ENCODE data around the gene CNOT6L. TPM values are rescaled to one million over a fixed set of nuclear protein-coding genes. Genes with fewer than 3 reads are reported as not detected.

Gene CNOT6L
- total RNA-seq, 1 donor, result 16.4 TPM

DNA sequence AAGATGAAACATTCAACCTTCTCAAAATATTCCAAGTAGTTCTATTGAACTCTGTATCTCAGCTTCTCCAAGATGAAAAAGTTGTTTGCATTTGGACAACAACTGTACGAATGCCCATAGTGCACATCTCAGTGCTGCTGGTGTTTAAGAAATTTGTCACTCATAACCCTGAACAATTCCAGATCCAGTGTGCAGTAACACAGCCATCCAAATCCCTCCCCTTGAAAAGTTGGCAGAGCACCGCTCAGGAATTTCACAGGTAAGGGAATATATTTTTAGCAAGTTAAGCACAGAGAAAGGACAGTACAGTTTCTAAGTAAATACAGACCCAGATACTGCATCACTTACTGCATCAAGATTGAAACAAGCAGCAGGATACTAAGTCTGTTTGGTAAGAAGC is 104.7 kb downstream of the CNOT6L start:
- no peak for DNase-seq (ENCODE audit: low read depth)
- H3K4me3 ChIP-seq (ENCODE audit: low read depth, low read length), result no peak overlapping the region
- TF ChIP-seq, protein P1, sequence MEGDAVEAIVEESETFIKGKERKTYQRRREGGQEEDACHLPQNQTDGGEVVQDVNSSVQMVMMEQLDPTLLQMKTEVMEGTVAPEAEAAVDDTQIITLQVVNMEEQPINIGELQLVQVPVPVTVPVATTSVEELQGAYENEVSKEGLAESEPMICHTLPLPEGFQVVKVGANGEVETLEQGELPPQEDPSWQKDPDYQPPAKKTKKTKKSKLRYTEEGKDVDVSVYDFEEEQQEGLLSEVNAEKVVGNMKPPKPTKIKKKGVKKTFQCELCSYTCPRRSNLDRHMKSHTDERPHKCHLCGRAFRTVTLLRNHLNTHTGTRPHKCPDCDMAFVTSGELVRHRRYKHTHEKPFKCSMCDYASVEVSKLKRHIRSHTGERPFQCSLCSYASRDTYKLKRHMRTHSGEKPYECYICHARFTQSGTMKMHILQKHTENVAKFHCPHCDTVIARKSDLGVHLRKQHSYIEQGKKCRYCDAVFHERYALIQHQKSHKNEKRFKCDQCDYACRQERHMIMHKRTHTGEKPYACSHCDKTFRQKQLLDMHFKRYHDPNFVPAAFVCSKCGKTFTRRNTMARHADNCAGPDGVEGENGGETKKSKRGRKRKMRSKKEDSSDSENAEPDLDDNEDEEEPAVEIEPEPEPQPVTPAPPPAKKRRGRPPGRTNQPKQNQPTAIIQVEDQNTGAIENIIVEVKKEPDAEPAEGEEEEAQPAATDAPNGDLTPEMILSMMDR (IDR thresholded peaks at IDR 0.05; ENCODE audit: insufficient read depth, low read length), result no peak

DNA sequence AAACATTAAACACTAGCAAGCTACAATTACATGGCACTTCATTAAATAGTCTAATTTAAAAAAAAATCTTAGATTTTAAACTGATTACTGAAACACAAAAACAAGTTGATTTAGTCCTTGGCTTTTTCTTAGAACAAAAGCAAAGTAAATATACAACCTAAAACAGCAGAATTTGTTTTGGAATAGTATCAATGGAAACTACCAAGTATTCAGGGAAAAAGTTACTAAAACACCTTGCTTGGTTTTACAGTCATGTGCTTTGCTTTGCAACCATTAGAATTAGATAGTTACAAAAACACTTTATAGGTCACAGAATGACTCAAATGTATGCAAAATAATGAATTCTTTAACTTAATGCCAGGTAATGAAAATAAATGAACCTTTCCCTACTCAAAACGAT is 105.3 kb downstream of the CNOT6L start:
- H3K4me3 ChIP-seq (ENCODE audit: low read depth, low read length), result no peak overlapping the region
- no peak for DNase-seq (ENCODE audit: low read depth)
- TF ChIP-seq, protein P1 (IDR thresholded peaks at IDR 0.05; ENCODE audit: insufficient read depth, low read length), result no peak

DNA sequence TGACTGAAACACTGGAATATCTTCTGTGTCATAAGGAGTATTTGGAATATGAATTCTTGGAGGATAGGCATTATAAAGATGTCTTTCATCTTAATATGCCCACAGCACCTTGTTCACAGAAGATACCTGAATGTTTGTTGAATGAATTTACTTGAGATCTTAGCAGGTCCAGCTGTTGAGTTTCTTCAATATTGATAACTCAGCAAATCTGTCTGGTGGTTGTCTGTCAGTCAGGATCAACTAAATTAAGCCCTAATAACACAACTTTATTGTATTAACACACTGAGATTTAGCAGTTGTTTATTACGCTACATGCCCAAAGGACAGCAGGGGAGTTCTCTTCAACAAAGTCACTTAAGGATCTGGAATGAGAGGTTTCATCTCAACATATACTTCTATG is 106.5 kb downstream of the CNOT6L start:
- DNase-seq (ENCODE audit: low read depth), result no peak
- TF ChIP-seq, protein P1 (IDR thresholded peaks at IDR 0.05; ENCODE audit: insufficient read depth, low read length), result no peak
- H3K4me3 ChIP-seq (ENCODE audit: low read depth, low read length), result no peak overlapping the region

DNA sequence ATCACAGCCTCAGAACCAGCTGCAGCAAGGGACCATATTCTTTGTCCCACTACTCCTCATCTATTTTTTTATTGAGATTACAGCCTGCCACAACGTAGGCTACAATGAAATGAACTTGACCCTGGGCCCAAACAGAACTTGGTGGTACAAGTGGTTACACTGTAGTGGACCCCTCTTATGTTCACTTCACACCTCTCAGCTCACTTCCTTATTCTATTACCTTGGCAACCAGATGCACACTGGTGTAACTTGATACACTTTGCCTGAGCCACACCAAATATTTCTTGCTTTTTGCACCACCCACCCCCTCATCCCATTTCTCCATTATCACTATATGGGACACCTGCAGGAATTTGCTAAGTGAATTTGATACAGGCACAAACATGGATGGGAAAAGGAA is 107.7 kb downstream of the CNOT6L start:
- no peak for DNase-seq (ENCODE audit: low read depth)
- no peak overlapping the region for H3K4me3 ChIP-seq (ENCODE audit: low read depth, low read length)
- TF ChIP-seq, protein P1 (IDR thresholded peaks at IDR 0.05; ENCODE audit: insufficient read depth, low read length), result no peak

DNA sequence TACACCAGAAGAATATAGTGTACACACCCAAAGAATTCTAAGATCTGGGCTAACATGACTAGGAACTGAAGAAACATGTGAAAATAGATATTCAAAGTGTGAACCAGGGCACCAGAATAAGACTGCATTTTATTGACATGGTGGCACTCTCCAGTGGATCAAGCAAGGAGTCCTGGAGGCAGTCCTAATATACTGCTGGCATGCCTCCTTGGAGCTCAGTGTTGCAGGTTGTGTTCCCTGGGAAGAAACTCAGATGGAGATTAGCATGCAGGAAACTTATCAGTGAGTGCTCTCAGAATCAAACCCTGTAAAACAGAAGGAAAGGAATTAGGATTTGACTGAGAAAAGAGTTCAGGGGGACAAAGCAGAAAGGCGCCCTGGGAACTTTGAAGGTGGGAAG is 108.5 kb downstream of the CNOT6L start:
- H3K4me3 ChIP-seq (ENCODE audit: low read depth, low read length), result no peak overlapping the region
- no peak for DNase-seq (ENCODE audit: low read depth)
- TF ChIP-seq, protein P1 (IDR thresholded peaks at IDR 0.05; ENCODE audit: insufficient read depth, low read length), result no peak

DNA sequence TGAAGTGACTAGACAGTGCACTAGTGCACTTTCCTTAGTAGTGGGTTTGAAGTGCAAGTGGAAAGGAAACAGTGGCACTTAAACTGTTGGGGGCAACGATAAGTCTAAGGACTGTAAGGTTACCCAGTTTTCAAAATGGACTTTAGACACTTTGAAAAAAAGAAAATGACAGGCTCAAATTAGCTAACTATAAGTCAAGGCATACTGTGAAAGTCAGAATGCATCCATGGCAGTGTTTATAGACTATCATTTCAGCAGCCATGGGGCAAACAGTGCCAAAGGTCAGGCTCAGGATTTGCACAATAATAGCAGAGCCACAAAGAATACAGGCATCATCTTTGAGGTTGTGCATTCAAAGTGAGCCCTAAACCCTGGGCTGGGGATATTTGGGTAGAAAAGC is 109.1 kb downstream of the CNOT6L start:
- no peak for DNase-seq (ENCODE audit: low read depth)
- TF ChIP-seq, protein P1 (IDR thresholded peaks at IDR 0.05; ENCODE audit: insufficient read depth, low read length), result no peak
- no peak overlapping the region for H3K4me3 ChIP-seq (ENCODE audit: low read depth, low read length)

DNA sequence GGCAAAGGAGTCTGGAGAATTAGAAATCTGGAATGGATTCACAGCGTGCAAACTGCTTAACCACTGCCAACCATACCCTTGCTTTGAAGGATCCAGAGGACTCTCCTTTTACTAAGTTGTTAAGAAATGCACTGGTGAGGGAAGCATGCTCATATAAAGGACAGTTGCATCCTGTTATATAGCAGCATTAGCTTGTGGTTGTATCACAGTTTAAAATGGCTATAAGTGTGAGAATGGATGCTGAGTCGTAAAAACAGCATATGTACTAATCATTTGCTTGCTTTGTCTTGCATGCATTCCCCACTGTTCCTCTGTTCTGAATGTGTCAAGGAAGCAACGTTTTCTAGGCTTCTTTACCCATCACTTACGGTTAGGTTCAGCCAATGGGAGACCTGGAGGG is 112.5 kb downstream of the CNOT6L start:
- no peak overlapping the region for H3K4me3 ChIP-seq (ENCODE audit: low read depth, low read length)
- no peak for DNase-seq (ENCODE audit: low read depth)
- TF ChIP-seq, protein P1 (IDR thresholded peaks at IDR 0.05; ENCODE audit: insufficient read depth, low read length), result no peak

All from fibroblast of the aortic adventitia (primary cell).